ENCODE results near the gene EMSY.

DNA sequence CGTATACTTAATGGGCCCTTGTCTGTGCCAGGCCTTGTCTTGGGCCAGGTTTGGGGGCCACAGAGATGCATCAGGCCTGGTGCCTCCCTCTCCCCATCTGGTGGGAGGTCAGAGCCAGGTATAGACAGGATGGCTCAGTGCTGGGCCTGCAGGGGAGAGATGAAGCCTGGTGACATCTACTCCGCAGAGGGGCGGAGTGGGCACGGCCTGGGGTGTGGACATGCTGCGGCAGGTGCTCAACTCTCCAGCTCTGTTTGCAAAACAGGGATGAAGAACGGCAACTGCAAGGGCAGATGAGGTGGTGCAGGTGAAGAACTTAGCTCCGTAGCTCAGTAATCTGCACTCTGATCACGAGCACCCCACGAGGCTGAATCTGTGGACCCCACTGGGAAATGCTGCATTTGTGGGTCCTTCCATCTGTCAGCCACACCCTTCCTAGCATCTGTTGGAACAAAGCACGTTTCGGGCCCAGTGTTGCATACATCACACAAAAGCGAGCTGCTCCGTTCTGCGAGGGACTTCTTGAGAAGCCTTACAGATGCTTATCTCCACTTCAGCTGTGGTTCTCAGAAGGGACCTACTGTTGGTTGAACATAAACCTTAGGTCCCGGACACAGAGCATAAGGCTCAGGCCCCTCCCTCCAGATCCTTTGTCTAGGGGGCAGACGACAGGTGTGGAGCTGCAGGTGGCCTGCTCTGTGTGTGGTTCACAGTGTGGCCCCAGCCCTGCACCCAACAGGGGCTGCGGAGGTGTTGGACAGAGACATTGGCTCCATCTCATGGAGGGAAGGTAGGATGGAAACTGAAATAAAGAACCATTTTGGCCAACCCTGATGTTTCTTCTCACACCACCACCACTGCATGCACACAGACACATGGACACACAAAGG is 147.5 kb downstream of the EMSY start:
- no peak for TF ChIP-seq CBX5 (IDR thresholded peaks at IDR 0.05; ENCODE audit: low read depth, low read length)
- TF ChIP-seq CEBPB (IDR thresholded peaks at IDR 0.05; ENCODE audit: low read depth, low read length): no peak
- no peak for TF ChIP-seq FOSL1 (IDR thresholded peaks at IDR 0.05; ENCODE audit: insufficient read depth, low read depth, low read length)
- TF ChIP-seq MAFK (IDR thresholded peaks at IDR 0.05; ENCODE audit: low read depth, low read length): no peak
- TF ChIP-seq TAF1 (IDR thresholded peaks at IDR 0.05; ENCODE audit: low read depth, low read length): no peak
- TF ChIP-seq, protein P1, sequence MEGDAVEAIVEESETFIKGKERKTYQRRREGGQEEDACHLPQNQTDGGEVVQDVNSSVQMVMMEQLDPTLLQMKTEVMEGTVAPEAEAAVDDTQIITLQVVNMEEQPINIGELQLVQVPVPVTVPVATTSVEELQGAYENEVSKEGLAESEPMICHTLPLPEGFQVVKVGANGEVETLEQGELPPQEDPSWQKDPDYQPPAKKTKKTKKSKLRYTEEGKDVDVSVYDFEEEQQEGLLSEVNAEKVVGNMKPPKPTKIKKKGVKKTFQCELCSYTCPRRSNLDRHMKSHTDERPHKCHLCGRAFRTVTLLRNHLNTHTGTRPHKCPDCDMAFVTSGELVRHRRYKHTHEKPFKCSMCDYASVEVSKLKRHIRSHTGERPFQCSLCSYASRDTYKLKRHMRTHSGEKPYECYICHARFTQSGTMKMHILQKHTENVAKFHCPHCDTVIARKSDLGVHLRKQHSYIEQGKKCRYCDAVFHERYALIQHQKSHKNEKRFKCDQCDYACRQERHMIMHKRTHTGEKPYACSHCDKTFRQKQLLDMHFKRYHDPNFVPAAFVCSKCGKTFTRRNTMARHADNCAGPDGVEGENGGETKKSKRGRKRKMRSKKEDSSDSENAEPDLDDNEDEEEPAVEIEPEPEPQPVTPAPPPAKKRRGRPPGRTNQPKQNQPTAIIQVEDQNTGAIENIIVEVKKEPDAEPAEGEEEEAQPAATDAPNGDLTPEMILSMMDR (IDR thresholded peaks at IDR 0.05; ENCODE audit: control extremely low read depth in 1 of 3, insufficient read depth in 1 of 3, low read depth in 1 of 3, low read length in 3 of 3): no peak
- no peak for TF ChIP-seq RNF2 (IDR thresholded peaks at IDR 0.05; ENCODE audit: borderline replicate concordance, low read depth, low read length, missing control alignments, poor library complexity, severe bottlenecking)
- TF ChIP-seq POLR2A (IDR thresholded peaks at IDR 0.05; ENCODE audit: control extremely low read depth in 1 of 2, low read depth in 2 of 2, low read length in 2 of 2): no peak
- no peak for TF ChIP-seq EP300 (IDR thresholded peaks at IDR 0.05; ENCODE audit: borderline replicate concordance in 1 of 2, low read depth in 2 of 2, low read length in 2 of 2)
